Measurements from ENCODE around the gene FBXW5.
A peak's percentile ranks its signal among the peaks of the same experiment; 100 is the strongest.

The FBXW5 gene

GRCh38 chr9:136944519-136945332 is at the start of gene FBXW5, which contains the start of gene C8G:
Gene FBXW5 (minus strand): TSS chr9:136944738. CDS start chr9:136944083, 655 bp downstream.
Gene C8G (plus strand): TSS chr9:136945243. CDS start chr9:136945321, 78 bp downstream.
- DNase-seq, result peak; percentile 95

- no peak for DNase-seq
Observed at GRCh38 chr9:136992819-136993369, 48.4 kb upstream of the FBXW5 start.

GRCh38 chr9:136991993-136992818 is 47.7 kb upstream of the FBXW5 start, which contains the start of gene PAXX:
Gene PAXX (plus strand): TSS chr9:136992422. CDS start chr9:136992444, 22 bp downstream.
- DNase-seq, result peak; percentile 78

GRCh38 chr9:136990242-136990911 is 45.8 kb upstream of the FBXW5 start:
- DNase-seq, result no peak

GRCh38 chr9:136988872-136989271 is 44.3 kb upstream of the FBXW5 start:
- DNase-seq, result no peak

GRCh38 chr9:136985853-136986252 is 41.3 kb upstream of the FBXW5 start:
- no peak for DNase-seq

- DNase-seq, result no peak
Observed at GRCh38 chr9:136985027-136985602, 40.6 kb upstream of the FBXW5 start.

GRCh38 chr9:136984464-136985026 is 40.0 kb upstream of the FBXW5 start:
- no peak for DNase-seq

- no peak for DNase-seq
Observed at GRCh38 chr9:136983656-136984314, 39.2 kb upstream of the FBXW5 start.

- DNase-seq, result no peak
Observed at GRCh38 chr9:136983167-136983566, 38.6 kb upstream of the FBXW5 start.

GRCh38 chr9:136982232-136983051 is 37.9 kb upstream of the FBXW5 start, which contains the start of gene LCNL1:
Gene LCNL1 (plus strand): TSS chr9:136982993. CDS start chr9:136983587, 594 bp downstream.
- no peak for DNase-seq

GRCh38 chr9:136981588-136982231 is 37.2 kb upstream of the FBXW5 start:
- DNase-seq, result no peak

GRCh38 chr9:136980669-136981478 is 36.3 kb upstream of the FBXW5 start:
- DNase-seq, result no peak

- no peak for DNase-seq
Observed at GRCh38 chr9:136979769-136980587, 35.4 kb upstream of the FBXW5 start.

- no peak for DNase-seq
Observed at GRCh38 chr9:136978865-136979544, 34.5 kb upstream of the FBXW5 start.

- peak; percentile 72 for DNase-seq
Observed at GRCh38 chr9:136978073-136978864, 33.7 kb upstream of the FBXW5 start.

GRCh38 chr9:136977649-136978072 is 33.1 kb upstream of the FBXW5 start:
- no peak for DNase-seq
